GM21619 (cell line): ENCODE results near the gene FMN1.

Experiments
- ATAC-seq: cut with Tn5 transposase; IDR thresholded peaks from one replicate; pipeline ENCODE4 v1.9.1; 2021; ENCODE audit not compliant: unreplicated experiment

Gene FMN1

GRCh38 chr15:33155691-33156420, 38.7 kb downstream of the FMN1 start:
- ATAC-seq: no peak

DNA sequence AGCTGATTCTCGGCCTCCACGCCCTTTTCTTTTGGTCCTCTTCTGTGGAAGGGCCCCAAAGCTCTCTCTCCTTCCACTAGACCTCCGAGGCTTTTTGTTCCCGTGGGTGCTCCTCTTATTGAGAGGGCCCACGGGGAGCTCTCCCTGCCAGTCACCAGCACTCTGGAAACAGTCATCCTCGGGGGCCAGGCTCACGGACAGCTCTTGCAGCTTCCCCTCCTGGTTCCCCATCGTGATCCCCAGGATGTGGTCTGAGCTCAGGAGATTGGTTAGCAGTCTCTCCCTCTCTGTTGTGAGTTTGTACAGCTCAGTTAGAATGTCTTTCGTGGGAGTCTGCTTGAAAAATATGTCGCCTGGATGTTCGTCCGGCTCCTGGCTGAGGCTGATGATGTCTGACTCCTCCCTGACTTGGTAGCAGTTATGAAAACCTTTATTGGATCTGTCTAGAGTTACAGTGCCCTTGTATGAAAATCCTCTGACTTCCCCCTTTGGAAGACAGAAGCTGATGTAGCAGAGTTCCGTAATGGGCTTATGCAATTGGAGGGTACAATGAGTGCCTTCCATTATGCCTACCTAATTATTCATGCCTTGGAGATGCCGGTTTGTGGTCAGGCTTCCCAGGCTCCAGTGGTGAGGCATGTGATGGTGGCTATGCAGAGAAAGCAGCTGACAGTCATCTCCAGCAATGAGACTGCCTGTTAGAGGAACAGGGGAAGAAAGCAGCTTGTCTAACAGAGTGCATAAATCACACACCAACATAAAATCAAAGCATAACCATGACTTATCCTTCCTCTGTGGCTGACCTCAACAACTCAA, 40.0 kb downstream of the FMN1 start:
- no peak for ATAC-seq

- no peak for ATAC-seq
Measured at GRCh38 chr15:33153548-33153947, 41.0 kb downstream of the FMN1 start.

- no peak for ATAC-seq
Measured at GRCh38 chr15:33152502-33153109, 41.9 kb downstream of the FMN1 start.

- ATAC-seq: no peak
Measured at GRCh38 chr15:33150971-33151370, 43.5 kb downstream of the FMN1 start.

DNA sequence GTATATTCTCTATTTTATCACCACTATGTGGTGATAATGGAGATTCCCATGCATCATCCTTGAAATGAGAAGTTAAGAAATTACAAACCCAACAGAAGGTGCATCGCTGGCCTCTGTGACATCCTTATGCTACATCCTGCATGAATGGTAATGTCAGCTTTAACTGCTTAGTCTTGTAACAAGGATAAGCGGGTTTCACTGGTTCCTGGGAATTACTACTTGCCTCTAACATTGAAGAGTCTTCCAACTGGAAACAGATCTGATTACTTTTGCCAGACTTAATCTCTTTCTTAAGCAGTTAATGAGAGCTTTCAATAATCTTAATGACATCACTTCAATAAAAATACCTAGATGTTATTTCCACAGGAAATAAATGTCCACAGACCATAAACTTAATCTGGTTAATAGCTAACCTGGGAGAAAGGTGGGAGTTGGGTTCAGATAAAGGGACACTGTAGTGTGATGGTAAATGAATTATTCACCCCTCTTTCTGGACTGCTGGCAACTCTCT, 44.0 kb downstream of the FMN1 start:
- ATAC-seq: no peak

DNA sequence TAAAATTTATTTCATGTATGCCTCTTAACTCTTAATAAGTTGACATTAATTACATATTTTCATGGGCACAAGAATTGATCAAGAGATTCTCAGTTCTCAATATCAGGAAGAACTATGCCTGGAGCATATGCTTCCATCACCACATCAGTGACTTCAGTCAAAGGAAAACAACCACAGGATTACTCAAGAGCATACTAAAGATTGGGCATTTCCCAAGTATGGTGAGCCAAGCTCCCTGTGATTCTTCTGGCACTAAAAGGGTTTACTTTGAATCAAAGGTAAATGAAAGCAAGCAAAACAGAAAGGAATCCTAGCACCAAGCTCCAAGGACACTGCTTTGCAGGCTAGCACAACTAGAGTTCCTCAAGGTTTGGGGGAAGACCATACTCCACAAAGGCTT, 44.6 kb downstream of the FMN1 start:
- no peak for ATAC-seq

- ATAC-seq: no peak
Measured at GRCh38 chr15:33148129-33148751, 46.3 kb downstream of the FMN1 start.

DNA sequence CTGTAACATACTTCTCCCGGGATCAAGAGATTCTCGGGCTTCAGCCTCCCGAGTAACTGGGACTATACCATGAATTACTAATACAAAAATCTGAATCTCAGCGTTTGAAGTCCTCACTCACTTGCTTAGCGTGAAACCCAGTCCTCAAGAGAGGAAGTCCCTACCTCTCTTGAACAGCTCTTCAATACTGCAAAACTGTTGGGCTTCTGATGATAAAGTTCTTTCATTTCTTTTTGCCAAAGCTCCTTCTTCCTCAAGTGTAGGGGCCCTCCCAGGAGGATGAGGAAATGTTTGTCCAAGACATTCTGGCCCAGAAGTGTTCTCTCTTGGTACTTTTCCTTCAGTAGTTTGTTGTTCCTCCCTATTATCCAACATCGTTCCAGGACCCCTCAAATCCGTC, 48.5 kb downstream of the FMN1 start:
- ATAC-seq: no peak

- no peak for ATAC-seq
Measured at GRCh38 chr15:33145447-33145846, 49.1 kb downstream of the FMN1 start.

DNA sequence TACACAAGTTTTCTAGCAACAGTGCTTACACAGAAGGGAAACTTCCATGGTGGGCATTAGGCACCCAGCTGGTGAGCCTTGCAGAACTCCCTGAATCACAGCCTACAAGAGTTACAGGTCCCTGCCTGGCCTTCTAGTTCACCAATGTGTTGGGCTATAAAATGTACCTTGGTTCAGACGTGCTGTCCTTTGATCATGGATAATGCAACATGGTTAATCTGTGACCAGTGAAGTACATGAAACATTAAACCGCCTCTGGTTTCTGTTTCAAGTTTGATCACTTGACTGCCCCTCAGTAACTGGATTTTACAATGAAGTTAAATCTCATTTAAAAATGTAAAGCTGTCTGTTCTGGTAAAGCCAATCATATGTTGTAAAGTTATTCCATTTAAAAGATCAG, 51.8 kb downstream of the FMN1 start:
- ATAC-seq: peak; percentile 84

GRCh38 chr15:33138000-33138399, 56.5 kb downstream of the FMN1 start:
- no peak for ATAC-seq

GRCh38 chr15:33137101-33137500, 57.4 kb downstream of the FMN1 start:
- no peak for ATAC-seq

- no peak for ATAC-seq
Measured at GRCh38 chr15:33136353-33136752, 58.2 kb downstream of the FMN1 start.

DNA sequence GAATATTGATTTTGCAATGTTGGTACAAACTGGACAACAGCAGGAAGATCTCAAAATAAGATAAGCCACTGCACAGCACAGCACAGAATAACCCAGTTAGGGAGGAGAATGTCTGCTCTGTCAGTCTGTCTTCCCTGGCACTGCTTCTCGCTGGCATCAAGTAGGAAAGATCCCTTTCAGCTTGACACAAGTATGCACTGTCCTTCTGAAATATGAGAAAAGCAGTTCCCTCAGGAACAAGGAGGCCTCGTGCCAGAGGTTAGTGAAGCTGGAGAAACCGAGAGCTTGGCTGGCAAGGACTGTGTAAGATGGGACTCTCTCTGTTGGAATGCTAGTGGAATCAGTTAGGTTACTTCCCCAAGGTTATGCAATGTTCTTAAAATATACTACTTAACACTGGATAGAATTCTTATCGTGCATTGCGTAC, 59.1 kb downstream of the FMN1 start:
- ATAC-seq: no peak

DNA sequence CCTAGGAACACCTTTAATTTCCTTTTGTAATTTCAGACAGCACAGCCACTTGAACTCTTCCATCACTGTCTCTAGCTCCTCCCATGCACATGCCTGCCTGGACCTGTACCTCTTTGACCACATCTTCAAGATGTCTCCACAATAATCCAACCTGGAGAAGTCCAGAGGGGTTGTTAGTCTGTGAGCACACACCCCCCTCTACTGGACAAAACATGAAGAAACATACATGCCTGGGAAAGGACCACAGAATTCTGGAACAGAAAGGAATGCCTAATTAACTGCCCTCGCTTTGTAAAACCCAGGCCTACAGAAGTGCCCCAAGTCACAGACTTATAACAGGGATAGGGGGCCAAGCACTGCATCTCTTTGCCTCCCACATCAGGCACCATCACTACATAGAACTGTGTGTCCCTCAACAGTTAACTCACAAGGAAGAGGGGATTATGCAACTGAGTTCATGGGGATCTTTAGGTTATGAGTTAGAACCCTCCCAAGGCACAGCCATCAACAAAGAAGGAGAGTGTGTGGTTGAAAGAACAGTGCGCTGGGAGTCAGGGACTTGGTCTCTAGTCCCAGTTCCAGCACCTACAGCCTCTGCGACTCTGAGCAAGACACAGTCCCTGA, 61.7 kb downstream of the FMN1 start:
- no peak for ATAC-seq

- no peak for ATAC-seq
Measured at GRCh38 chr15:33132233-33132580, 62.3 kb downstream of the FMN1 start.

GRCh38 chr15:33131552-33132232, 62.8 kb downstream of the FMN1 start:
- no peak for ATAC-seq

DNA sequence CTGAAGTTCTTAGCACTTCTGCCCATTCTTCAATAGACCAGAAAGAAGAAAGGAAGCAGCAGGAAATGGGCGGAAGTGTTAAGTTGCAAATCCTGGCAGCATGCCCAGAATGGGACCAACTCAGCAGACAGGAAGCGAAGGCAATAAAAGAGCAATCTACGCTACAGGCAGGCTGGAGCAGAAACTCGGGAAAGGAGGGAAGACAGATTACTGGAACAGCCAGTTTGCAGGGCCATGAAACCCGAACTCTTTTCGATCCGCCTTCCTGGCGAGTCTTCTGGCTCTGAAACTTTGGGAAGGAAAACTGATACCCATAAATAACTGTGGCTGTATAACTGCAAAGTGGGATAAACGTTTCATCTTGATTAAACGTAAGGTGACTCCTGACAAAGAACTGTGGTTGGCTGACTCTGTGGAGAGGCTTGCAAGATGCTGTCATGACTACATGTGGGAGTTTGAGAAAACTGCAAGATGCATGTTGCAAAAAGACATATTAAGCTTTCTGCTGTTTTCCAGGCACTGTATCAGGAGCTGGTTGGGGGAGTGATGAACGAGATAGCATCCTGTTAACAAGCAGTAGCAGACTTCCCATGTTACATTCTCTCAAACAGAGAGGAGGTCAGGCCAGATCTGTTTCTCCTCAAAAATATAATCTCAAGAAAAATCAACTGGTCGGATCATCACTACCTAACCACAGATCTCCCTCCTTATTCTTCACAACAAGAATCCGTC, 67.8 kb downstream of the FMN1 start:
- no peak for ATAC-seq
